ENCODE results near the gene ARHGAP25.

Gene ARHGAP25

GRCh38 chr2:68730828-68731227 lies 3.8 kb upstream of the ARHGAP25 start:
- no peak for TF ChIP-seq ZFX (IDR thresholded peaks at IDR 0.05)
- TF ChIP-seq, protein P1, sequence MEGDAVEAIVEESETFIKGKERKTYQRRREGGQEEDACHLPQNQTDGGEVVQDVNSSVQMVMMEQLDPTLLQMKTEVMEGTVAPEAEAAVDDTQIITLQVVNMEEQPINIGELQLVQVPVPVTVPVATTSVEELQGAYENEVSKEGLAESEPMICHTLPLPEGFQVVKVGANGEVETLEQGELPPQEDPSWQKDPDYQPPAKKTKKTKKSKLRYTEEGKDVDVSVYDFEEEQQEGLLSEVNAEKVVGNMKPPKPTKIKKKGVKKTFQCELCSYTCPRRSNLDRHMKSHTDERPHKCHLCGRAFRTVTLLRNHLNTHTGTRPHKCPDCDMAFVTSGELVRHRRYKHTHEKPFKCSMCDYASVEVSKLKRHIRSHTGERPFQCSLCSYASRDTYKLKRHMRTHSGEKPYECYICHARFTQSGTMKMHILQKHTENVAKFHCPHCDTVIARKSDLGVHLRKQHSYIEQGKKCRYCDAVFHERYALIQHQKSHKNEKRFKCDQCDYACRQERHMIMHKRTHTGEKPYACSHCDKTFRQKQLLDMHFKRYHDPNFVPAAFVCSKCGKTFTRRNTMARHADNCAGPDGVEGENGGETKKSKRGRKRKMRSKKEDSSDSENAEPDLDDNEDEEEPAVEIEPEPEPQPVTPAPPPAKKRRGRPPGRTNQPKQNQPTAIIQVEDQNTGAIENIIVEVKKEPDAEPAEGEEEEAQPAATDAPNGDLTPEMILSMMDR (conservative IDR thresholded peaks at IDR 0.05) = no peak
- H3K27ac ChIP-seq = no peak overlapping the region

DNA sequence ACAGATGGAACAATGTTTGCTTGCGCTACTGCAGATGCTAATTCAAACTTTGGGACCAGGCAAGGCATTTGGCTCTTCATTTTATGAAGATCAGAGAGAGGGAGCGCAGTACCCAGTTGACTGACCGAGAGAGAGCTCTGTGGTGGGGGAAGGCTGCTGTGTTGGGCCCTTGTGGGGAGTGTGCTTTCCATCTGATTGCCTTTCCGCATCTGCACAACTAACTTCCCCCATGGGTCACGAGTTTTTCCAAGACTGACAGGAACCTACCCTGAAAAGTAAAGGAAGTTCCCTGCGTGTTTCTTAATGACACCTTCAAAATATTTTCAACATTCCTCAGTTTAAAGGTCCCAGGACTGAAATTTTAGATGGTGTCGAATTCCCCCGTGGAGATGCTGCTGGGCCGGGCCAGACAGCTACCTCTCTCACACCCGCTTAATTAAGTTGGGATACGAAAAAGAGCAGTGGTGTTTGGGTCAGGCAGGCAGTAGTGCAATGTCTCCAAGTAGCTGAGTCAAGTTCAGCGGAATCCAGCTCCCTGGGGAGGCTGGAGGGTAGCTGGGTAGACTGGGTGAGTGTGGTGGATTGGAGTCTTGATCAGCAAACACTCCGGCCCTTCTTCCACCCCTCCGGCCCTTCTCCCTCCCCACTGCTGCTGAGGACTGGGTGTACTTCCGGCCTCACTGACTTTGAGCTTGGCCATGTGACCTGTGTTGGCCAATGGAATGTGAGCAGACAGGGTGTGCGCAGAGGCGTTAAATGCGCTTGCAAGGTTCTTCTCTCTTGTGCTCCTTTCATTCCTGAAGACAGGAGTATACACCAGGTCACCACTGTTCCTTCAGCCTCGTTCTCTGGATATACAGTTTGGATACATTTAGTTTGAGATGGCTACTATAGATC lies 2.3 kb upstream of the ARHGAP25 start:
- TF ChIP-seq ZFX (IDR thresholded peaks at IDR 0.05) = no peak
- TF ChIP-seq, protein P1 (conservative IDR thresholded peaks at IDR 0.05) = no peak
- no peak overlapping the region for H3K27ac ChIP-seq

GRCh38 chr2:68733365-68733764 lies 1.2 kb upstream of the ARHGAP25 start:
- no peak for TF ChIP-seq ZFX (IDR thresholded peaks at IDR 0.05)
- TF ChIP-seq, protein P1 (conservative IDR thresholded peaks at IDR 0.05) = no peak
- no peak overlapping the region for H3K27ac ChIP-seq

- H3K27ac ChIP-seq = no peak overlapping the region
- TF ChIP-seq, protein P1 (conservative IDR thresholded peaks at IDR 0.05) = no peak
- TF ChIP-seq ZFX (IDR thresholded peaks at IDR 0.05) = no peak
Measured at GRCh38 chr2:68734176-68734575, 435 bp upstream of the ARHGAP25 start.

- no peak overlapping the region for H3K27ac ChIP-seq
- TF ChIP-seq ZFX (IDR thresholded peaks at IDR 0.05) = no peak
- TF ChIP-seq, protein P1 (conservative IDR thresholded peaks at IDR 0.05) = no peak
Measured at GRCh38 chr2:68736086-68736485, 1.5 kb downstream of the ARHGAP25 start.

DNA sequence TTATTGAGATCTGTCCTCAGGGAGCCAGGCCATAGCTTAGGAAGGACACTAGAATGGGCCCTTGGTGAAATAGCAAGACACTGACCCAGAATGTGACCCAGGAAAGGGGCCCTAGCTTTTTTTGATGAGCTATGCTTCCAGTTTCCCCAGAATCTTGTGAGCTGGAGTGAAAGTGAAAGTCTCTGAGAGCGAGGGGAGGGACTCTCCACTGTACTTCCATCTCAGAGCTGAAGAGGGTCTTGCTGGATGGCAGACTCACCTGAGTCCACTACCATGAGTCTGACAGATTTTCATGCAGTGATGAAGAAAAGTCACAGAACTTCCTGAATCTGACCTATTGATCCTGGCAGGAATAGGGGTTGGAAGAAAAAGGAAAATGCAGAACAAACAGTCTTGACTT lies 3.1 kb downstream of the ARHGAP25 start:
- no peak overlapping the region for H3K27ac ChIP-seq
- TF ChIP-seq, protein P1 (conservative IDR thresholded peaks at IDR 0.05) = no peak
- TF ChIP-seq ZFX (IDR thresholded peaks at IDR 0.05) = no peak

GRCh38 chr2:68738906-68739594 lies 4.4 kb downstream of the ARHGAP25 start:
- no peak overlapping the region for H3K27ac ChIP-seq
- TF ChIP-seq, protein P1 (conservative IDR thresholded peaks at IDR 0.05) = no peak
- no peak for TF ChIP-seq ZFX (IDR thresholded peaks at IDR 0.05)

All from C4-2B (cell line).